NCI-H1436 treated with DMSO at 0.1 percent for 48 hours (cell line): Measurements from ENCODE around the gene GPR160.

ENCODE experiments used
- DNase-seq: peaks from one replicate; lab custom pipeline; 2025; lab: John Stamatoyannopoulos, UW

Gene GPR160

GRCh38 chr3:170027233-170028102 is 10.3 kb upstream of the GPR160 start:
- no peak for DNase-seq

- DNase-seq = no peak
Measured at GRCh38 chr3:170033489-170033888, 4.3 kb upstream of the GPR160 start.

GRCh38 chr3:170038434-170039110 is 777 bp downstream of the GPR160 start:
- no peak for DNase-seq

- no peak for DNase-seq
Measured at GRCh38 chr3:170040418-170040817, 2.6 kb downstream of the GPR160 start.

- no peak for DNase-seq
Measured at GRCh38 chr3:170043506-170043905, 5.7 kb downstream of the GPR160 start.

- no peak for DNase-seq
Measured at GRCh38 chr3:170044271-170044670, 6.5 kb downstream of the GPR160 start.

GRCh38 chr3:170044795-170045244 is 7.0 kb downstream of the GPR160 start:
- no peak for DNase-seq

GRCh38 chr3:170046269-170047132 is 8.7 kb downstream of the GPR160 start:
- no peak for DNase-seq

- DNase-seq = no peak
Measured at GRCh38 chr3:170047133-170047404, 9.3 kb downstream of the GPR160 start.

GRCh38 chr3:170049146-170050000 is 11.6 kb downstream of the GPR160 start:
- DNase-seq = no peak

- DNase-seq = no peak
Measured at GRCh38 chr3:170050753-170051152, 13.0 kb downstream of the GPR160 start.

- DNase-seq = no peak
Measured at GRCh38 chr3:170052398-170052797, 14.6 kb downstream of the GPR160 start.

- DNase-seq = no peak
Measured at GRCh38 chr3:170054204-170054603, 16.4 kb downstream of the GPR160 start.

- no peak for DNase-seq
Measured at GRCh38 chr3:170055209-170055608, 17.4 kb downstream of the GPR160 start.

- DNase-seq = no peak
Measured at GRCh38 chr3:170056710-170057454, 19.1 kb downstream of the GPR160 start.

- no peak for DNase-seq
Measured at GRCh38 chr3:170057550-170057949, 19.8 kb downstream of the GPR160 start.

- DNase-seq = no peak
Measured at GRCh38 chr3:170058127-170058526, 20.3 kb downstream of the GPR160 start.

- DNase-seq = no peak
Measured at GRCh38 chr3:170059447-170059846, 21.7 kb downstream of the GPR160 start.

GRCh38 chr3:170062068-170062467 is 24.3 kb downstream of the GPR160 start:
- DNase-seq = no peak

- DNase-seq = no peak
Measured at GRCh38 chr3:170062769-170063168, 25.0 kb downstream of the GPR160 start.

GRCh38 chr3:170063691-170064090 is 25.9 kb downstream of the GPR160 start:
- no peak for DNase-seq
